Measurements from ENCODE around the gene RAB5IF. TPM values are rescaled to one million over a fixed set of nuclear protein-coding genes. Genes with fewer than 3 reads are reported as not detected.
"Not testable (repeated sequence)": the region's sequence is repeated elsewhere in the genome, so short reads cannot be mapped to it uniquely, and the experiment has no call there.

The RAB5IF gene, protein sequence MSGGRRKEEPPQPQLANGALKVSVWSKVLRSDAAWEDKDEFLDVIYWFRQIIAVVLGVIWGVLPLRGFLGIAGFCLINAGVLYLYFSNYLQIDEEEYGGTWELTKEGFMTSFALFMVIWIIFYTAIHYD
- total RNA-seq = 93.5 and 100 TPM in 2 replicates

DNA sequence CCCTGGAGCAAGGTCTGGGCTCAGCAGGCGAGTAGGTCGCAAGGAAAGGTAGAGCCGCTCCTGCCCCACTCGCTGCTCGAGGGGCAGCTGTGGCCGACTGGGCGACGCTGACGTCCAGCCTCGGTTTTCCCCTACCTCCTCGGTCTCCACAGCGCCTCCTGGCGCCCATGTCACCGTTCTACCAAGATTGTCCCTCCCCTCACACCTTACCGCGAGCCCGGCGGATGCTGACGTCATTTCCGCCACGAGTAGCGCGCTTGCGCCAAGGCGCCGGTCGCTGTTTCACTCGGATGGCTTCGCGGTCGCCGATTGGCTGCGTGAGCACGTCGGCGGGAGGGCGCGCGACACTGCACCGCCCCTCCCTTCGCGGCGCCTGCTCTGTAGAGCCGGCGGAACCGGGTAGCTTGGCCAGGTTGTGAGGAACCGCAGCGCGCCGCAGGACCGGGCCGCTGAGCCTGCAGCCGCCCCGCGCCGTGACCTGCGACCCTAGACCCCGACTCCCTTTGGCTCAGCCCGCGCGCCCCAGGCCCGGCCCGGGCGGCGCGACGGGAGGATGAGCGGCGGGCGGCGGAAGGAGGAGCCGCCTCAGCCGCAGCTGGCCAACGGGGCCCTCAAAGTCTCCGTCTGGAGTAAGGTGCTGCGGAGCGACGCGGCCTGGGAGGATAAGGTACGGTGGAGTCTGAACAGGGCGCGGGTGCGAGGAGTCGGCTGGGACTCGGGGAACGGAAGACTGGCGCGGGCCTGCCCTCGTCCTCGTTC is at the start of gene RAB5IF:
Gene RAB5IF (plus strand): TSS at position 381 of the 759 bp plus-strand sequence. CDS start 173 bp downstream, at position 554.
- peak; percentile 100 for DNase-seq

DNA sequence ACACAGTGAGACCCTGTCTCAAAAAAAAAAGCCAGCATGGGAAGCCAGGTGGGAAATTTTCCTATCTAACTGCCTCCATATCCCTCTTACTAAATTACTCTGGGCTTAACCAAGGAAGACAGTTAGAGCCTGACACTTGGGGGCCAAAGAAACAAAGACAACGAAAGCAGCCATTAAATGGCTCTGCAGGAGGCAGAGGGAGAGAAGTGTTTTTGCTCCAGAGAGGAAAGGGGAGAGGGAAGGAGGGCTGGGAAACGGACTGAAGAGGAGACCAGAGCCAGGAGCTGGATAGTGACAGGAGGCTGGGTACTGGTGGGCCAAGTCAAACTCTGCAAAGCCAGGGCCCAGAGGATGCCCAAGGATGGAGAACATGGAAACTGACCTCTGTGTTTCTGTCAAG is 42.9 kb upstream of the RAB5IF start:
- no peak for DNase-seq

DNA sequence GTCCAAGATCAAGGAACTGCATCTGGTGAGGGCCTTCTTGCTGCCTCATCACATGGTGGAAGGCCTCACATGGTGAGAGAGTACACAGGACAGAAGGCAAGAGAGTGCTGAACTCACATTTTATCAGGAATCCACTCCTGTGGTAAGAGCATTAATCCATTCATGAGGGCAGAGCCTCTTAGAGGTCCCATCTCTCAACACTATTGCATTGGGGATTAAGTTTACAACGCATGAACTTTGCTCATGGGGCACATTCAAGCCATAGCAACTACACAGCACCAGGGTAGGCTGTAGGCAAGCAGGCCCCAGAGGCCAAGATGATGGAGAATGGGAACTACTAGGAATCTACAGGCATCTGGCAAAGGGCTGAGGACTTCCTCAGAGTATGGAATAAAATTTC is 42.2 kb upstream of the RAB5IF start:
- DNase-seq = no peak

DNA sequence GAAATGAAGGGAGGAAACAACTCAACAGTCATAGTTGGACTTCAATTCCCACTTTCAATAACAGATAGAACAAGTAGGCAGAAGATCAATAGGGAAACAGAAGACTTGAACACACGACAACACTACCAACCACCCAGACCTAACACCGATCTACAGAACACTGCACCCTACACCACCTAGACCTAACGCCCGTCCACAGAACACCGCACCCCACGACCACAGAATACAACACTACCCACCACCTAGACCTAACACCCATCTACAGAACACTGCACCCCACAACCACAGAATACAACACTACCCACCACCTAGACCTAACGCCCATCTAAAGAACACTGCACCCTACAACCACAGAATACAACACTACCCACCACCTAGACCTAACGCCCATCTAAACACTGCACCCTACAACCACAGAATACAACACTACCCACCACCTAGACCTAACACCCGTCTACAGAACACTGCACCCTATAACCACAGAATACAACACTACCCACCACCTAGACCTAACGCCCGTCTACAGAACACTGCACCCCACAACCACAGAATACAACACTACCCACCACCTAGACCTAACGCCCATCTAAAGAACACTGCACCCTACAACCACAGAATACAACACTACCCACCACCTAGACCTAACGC is 41.4 kb upstream of the RAB5IF start:
- not testable (repeated sequence) for DNase-seq

DNA sequence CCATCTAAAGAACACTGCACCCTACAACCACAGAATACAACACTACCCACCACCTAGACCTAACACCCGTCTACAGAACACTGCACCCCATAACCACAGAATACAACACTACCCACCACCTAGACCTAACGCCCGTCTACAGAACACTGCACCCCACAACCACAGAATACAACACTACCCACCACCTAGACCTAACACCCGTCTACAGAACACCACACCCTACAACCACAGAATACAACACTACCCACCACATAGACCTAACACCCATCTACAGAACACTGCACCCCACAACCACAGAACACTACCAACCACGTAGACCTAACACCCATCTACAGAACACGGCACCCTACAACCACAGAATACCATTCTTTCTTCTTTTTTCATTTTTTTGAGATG is 40.9 kb upstream of the RAB5IF start:
- not testable (repeated sequence) for DNase-seq

DNA sequence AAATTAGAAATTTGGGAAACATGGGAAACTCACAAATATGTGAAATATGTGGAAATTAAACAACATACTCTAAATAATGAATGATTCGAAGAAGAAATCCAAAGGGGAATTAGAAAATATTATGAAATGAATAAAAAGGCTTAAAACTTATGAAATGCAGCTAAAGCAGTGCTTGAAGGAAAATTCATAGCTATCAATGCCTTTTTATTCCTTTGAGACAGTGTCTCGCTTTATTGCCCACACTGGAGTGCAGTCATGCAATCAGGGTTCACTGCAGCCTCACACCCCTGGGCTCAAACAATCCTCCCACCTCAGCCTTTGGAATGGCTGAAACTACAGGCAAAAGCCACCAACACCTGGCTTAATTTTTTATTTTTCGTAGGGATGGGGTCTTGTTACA is 40.1 kb upstream of the RAB5IF start:
- DNase-seq = no peak

DNA sequence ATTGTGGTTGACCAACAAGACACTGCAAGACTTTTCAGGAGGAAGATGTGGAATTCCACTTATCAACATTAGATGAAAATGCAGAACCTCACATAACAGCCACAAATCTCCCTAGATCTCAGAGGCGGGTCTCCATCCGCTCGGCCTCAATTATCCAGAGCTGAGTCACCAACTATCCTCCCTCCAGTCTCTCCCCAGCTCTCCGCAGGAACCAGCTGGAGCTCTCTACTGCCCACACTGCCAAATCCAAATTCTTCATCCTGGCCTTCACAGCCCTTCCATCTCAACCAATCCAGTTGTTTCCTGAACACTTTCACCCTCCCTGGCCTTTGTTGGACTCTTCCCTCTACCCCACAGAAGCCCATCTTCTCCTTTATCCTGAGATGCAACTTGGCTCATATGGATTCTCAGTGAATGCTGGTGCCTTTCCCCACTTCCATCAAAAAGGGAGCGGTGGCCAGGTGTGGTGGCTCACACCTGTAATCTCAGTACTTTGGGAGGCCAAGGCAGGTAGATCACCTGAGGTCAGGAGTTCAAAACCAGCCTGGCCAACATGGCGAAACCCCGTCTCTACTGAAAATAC is 35.6 kb upstream of the RAB5IF start:
- peak; percentile 46 for DNase-seq

DNA sequence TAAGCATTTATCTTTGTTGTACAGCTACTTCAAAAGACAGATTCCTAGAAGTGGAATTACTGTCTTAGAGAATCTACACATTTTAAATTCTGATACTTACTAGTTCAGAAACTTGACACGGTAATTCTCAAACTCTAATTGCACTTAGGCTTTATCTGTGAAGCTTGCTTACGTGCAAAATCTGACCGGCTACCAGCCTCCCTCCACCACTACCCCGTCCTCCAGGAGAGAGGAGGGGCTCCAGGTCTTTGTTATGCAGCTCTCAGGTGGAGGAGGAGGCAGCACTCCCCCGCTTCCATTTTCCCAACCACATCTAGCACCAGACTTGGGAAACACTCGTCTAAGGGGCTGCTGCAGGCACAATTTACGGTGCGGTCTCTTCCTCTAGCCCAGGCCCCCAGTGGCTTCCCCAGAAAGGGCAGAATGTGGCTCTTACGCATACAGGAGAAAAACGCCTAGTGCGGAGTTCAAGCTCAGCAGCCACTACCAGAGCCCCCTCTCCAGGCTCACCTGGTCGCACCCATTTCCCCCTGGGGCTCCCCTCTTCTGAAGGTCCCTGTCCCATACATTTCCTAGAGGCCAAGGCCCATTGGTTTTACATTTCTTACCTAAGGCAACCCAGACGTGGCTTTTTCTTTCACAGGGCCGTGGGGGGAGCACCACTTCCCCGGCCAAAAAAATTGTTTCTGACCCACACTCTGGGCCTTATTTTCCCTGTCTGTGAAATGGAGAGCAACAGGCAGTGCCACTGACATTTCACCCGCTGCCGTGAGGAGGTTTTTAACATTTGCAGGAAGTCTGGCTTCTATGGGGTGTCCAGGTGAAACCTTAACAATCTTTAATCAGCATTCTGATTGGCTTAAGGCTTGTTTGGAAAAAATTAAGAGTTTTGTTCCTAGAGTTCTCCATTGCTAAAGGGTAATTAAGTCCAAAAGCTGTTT is 33.7 kb upstream of the RAB5IF start:
- no peak for DNase-seq

DNA sequence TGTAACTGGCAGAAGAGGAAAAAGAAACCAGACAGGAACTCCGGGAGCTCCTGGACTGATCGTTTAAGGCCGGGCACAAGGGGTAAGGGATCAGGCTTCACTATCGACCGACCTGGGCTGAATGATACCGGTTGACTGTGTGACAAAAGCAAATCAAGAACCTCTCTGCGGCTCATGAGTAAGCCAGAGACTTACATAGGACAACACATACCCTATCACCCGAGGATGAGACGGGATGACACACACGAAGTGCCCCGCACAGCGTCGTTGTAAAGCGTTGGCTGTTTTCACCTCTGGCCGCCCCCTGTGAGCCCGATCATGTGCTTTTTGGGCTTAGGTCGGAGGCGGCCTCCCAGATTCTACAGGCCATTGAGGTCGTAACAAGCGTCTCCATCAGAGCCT is 32.9 kb upstream of the RAB5IF start:
- DNase-seq = peak; percentile 32

DNA sequence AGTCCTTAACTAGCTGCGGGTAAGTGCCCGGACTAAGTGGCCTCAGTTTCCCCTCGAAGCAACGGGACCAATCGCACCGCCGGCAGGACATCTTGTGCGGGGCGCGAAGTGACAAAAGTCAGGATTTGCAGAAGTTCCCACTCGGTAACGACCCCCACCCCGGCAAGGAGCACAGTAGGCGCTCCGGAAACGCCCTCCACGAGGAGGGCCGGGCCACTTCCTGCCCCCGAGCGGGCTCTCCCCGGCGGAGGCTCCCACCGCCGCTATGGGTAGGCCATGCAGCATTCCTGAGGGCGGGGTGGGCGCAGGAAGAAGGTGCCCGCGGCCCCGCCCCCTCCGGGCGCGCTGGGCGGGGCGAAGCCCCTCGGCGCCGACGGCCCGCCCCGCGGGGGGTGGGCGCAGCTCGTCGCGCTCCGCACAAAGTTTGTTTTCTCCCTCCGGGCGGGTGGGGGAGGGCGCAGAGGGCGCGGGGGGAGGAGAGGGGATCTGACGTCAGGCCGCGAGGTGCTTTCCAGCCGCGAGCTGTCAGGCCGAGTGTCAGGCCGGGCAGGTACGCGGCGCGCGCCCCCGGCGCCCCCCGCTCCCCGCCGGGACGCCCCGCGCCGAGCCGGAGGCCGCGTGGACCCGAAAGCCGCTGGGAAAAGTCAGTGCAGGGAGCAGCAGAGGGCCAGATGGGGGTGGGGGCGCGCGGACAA is 32.3 kb upstream of the RAB5IF start, which contains the start of gene TGIF2:
Gene TGIF2 (plus strand): TSS at position 495 of the 695 bp plus-strand sequence. CDS start 5,178 bp downstream, outside the sequence.
- peak; percentile 85 for DNase-seq

DNA sequence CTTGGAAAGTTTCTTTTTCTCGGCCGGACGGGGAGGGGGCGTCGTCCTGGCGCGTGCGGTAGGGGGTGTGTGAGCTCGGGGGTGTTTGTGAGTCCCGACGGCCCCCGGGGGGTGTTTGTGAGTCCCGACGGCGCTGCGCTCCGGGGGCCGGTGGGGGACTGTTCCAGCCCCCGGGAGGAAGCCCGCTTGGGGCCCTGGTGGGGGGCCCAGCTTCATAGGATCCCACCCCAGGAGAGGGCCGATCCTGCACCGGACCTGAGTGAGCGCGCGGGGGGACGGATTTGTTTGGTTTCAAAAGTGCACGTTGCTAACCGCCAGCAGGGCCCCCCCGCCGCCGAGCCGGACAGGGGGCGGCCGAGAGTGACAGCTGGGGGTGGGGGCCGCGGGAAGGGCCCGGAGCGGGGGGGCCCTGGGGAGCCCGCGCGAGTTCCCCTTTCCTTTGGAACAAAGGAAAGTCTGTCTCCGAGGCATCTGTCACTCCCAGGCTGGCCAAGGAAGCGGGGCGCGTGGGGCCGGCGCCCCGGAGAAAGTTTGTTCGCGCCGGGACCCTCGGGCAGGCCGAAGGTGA is 31.7 kb upstream of the RAB5IF start:
- peak; percentile 30 for DNase-seq

DNA sequence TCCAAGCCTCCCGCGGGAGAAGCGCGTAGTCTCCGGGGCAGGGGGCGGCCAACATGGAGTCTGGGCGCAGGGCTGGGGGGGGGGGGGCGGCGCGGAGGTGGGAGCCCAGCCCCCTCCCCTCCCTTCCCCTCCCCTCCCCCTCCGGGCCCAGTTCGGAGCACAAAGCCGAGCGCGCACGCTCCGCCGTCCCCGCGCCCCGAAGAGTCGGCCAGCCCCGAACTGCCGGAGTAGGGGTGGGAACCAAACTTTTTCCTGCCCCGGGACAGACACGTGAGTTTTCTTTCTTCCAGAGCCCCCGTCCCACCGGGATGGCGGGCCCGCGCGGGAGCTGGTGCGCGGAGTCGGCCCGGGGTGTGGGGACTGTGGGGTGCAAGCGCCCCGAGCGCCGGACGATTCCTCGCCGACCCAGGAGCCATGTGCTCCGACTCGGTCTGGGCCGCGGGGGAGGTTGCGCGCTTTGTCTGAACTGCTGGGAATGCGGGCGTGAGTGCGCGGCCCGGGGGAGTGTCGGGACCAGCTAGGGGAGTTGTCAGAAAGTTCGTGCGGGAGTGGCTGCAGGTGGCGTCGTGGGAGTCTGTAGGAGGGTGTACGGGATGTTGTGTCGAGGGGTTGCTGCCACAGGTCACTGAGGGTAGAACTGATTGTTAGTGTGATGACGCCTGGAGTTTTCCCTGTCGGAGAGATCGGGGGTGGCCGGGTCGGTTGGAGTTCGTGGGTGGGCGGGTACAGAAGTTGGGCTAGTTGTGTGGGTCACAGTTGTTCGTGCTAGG is 31.0 kb upstream of the RAB5IF start:
- DNase-seq = peak; percentile 63

DNA sequence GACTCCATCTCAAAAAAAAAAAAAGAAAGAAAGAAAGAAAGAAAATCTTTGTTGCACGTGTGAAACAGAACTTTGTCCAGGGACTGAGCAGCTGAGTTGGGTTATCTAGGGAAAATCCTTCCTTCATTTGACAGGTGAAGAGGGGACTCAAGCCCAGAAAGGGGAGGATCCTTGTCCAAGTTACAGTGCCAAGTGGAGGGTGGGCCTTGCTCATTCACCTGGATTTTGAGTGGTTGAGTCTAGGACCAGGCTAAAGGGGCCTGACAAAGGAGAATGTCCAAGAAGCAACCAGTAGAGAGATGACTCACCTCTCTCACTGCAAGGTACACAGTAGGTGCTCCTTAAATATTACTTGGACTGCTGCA is 29.5 kb upstream of the RAB5IF start:
- DNase-seq = no peak

DNA sequence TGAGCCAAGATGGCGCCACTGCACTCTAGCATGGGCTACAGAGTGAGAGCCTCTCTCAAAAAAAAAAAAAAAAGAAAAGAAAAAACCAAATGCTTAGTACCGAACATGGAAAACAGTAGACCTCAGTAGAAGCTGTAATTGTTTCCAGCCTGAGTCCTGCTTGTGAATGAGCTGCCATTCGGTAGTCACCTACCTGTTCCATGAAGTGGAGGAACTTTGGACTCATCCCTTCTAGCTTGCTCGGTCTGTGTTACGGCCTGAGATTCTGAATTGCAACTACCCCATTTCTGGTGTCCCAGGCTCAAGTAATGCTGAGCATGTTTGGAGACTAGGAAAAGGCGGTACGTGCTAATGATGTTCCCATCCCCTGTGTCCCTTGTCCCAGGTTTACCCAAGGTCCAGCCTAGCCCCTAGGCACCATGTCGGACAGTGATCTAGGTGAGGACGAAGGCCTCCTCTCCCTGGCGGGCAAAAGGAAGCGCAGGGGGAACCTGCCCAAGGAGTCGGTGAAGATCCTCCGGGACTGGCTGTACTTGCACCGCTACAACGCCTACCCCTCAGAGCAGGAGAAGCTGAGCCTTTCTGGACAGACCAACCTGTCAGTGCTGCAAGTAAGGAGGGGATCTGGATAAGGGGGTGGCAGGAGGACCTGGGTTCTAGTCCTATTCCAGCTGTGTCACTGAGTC is 27.1 kb upstream of the RAB5IF start:
- DNase-seq = no peak

DNA sequence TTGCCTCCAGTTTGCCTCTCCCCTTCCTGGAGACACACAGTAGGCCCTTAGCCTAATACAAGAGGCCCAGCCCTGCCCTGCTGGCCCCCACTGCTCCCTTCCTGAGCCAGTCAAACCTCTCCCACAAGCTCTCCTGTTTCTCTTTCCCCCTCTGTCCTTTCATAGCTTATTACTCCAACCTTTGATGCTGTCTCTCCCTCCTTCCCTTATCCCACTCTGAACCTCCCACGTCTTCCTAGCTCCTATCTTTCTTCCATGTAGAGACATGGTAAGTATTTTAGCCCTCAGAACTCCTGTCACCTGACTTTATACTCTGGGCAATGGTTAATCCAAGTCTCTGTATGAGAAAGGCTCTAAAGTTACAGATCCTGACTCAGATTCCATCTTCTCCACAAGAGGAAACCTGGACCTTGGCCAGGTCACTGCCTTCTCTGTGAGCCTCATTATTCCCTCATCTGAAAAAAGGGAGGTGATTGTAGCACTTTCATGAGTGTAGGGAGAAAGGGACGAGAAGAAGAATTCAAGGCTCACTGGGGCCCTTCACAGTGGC is 25.5 kb upstream of the RAB5IF start:
- DNase-seq = peak; percentile 42

DNA sequence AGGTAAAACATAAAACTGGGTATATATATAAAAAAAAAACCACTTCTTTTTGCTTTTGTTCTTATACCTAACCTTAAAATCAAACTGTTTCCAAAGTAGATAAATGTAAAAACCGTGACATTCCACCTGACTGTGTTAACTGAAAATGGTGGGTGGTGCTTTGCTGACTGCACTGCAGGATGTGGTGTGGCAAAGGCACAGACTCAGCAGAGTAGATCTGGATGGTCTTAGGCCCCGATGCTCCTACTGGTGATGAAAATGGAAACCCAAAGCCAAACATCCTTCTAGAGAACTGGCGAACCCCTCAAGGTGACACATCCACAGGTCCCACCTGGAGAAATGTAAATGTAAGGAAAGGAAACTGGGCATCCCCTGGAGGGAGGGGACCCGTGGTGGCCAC is 23.3 kb upstream of the RAB5IF start:
- DNase-seq = no peak

DNA sequence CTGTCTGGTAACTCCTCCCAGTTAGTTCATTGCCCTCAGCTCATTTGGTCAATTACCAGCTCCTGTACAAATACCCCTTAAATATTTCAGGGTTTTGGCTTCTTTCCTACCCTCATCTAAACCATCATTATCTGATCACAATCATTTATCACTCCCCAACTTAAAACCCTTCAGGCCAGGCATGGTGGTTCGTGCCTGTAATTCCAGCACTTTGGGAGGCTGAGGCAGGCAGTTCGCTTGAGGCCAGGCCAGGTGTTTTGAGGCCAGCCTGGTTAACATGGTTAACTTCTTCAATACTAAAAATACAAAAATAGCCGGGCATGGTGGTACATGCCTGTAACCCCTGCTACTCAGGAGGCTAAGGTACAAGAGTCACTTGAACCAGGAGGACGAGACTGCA is 22.8 kb upstream of the RAB5IF start:
- no peak for DNase-seq

DNA sequence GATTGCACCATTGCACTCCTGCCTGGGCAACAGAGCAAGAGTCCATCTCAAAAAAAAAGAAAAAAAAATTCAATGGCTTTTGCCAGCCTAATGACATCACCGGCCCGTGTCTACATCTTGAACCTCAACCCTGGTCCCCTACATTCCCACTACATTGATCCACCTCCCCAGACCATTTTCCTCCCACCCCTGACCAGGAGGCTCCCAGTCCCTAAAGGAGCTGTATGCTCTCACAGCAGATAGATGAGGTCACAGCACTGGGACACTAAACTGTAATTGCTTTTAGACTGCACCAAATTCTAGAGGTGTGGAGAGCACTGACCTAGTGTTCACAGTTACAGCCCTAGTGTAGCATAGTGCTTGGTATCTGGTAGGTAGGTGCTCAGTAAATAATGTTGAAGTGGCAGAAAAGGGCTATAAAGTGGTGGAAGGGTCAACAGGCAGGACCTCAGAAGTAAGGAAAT is 21.5 kb upstream of the RAB5IF start:
- DNase-seq = no peak

DNA sequence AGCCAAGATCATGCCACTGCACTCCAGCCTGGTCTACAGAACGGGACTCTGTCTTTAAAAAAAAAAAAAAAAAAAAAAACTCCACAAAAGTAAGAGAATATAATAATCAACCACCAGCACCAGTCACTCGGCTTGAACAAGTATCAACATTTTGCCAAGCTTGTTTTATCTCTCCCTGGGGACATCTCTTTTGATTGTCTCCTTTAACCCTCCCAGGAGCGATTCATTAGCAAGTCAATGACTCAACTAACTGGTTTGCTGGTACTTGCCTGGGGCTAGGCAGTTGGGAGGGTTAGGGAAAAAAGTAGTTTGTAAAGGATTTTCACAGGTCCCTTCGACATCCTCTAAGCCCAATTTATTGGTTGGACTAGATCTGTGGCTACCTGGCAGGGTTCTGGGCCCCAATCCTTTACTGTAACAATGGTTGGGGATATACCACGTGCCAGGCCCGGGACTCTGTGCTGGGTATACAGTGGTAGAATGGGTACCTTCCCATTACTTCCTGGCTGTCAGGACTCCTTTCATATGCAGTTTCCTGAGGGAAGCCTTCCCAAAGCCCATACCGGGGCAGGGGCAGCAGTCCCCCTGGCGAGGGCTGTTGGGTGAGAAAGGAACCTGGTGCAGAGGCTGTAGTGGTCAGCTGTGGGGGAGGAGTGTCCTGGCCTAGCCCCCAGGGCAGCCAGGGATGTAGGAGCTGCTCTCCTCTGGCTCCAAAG is 20.0 kb upstream of the RAB5IF start:
- DNase-seq = no peak

Data from dermis blood vessel endothelial cell (primary cell).